Measurements from ENCODE around the gene CNPY1.

- TF ChIP-seq CTCF (IDR thresholded peaks at IDR 0.05) = no peak
- no peak for TF ChIP-seq EP300 (IDR thresholded peaks at IDR 0.05)
- no peak for TF ChIP-seq POLR2A (IDR thresholded peaks at IDR 0.05)
Measured at GRCh38 chr7:155512246-155512887, 34.0 kb downstream of the CNPY1 start.
